HG03460 (cell line): ENCODE measurements around the gene ZCCHC24.

Experiments
- ATAC-seq: cut with Tn5 transposase; IDR thresholded peaks from one replicate; pipeline ENCODE4 v1.9.1; 2021; ENCODE audit not compliant: unreplicated experiment

Gene ZCCHC24

DNA sequence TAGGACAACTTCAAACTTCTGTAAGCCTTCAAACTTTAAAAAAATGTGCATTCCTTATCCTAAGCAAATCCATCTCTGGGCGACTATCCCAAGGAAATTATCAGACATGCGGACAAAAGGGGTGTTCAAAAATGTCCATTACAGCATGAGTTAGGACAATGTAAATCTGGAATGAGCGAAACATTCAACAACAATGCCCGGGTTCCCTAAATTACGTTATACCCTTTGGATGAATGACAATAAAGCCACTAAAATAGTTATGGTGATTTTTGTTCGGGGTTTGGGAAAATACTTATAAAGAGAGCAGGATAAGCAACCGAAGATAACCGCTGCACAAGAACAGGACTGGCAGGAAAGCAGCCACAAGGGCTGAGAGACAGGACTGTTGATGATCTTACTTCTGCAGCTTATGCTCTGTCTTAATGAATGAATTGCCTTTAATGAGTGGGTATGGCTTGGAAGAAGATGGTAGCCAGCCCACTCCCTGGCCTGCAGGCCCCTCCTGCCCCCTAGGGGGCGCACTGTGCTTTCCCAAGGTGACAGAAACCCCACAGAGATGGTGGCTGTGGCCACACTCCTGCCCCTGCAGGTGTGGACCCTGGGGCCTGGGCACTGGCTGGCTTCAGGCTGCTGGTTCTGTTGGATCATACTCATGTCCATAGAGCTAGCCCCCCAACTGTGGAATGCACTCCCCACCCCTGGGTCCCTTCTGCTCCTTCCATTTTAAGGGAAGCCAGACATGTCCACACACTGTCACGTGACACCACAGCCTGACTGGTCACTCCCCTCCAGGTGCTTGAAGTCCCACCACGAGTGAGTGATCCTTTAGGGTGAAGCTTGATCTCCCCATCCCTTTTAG, 45.0 kb downstream of the ZCCHC24 start:
- ATAC-seq, result peak; percentile 62

DNA sequence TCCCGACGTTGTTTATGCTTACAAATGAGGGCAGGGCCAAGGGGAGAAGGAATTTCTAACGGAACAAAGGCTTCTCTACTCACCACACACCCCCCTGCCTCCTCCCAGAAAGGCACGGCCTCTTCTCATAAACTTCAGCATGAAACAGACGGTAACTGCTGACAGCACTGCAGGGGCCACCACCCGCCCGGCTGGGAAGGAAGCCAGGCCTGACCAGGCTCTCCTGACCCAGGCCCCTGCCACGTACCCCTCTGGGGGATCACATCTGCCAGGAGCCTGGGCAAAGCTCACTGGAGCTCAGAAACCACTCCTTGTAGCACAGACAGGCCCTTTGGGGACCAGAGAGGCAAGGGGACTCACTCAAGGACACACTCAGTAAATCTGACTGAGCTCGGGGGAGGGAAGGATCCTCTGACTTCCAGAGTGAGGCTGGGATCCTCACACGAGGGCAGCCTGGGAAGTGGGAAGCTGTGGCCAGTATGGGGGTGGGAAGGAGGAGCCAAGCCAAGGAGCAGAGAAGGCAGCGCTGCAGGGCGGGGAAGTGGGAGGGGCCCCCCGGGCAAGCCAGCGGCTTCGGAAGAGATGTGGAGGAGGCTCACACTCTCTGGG, 46.1 kb downstream of the ZCCHC24 start:
- no peak for ATAC-seq

DNA sequence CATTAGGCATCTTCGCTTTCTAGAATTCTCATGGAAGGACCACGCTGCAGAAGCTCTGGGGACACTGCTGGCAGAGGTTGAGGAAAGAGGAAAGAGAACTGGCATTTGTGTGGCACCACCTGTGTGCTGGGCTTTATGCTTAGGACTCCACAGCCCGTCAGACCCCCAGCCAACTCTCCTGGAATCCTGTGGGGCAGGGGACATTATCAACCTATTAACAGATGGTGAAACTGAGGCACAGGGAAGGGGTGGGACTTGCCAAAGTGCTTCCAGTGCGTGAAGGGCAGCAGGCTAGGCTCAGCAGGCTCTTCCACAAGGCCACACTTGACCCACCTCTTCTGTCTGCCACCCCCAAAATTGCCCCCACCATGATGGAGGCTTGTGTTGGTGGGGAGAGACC, 46.8 kb downstream of the ZCCHC24 start:
- no peak for ATAC-seq

DNA sequence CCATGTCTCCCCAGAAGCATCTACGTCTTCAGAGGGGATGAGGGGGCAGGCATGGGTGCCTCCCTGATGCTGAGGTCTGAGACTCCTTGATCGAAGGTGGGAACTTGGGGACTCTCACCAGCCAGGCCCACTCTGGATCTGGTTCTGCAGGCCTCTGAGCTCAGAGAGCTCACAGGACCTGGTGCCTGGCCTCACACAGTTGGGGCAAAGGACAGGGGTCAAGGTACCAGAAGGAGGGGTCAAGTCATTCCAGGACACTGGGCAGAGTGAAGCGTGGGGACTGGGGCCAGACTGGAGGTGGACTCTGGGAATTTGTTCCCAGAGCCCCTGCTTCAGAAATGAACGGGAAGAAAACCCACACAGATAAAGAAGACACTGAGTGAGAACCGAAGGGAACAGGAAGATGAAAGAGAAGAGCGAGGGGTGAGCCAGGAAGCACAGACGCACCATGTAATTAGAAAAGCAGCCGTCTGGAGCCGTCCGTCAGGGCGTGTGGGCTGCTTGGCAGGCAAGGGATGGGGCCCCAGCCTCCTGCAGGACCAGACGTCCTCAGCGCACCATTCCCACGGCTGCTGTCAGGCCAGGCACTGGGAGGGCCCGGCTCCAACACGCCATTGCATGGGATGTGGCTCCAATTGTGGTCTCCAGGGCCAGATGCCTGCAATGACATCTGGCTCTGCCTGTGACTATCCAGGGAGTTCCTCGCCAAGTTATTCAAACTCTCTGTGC, 47.7 kb downstream of the ZCCHC24 start:
- ATAC-seq, result no peak

DNA sequence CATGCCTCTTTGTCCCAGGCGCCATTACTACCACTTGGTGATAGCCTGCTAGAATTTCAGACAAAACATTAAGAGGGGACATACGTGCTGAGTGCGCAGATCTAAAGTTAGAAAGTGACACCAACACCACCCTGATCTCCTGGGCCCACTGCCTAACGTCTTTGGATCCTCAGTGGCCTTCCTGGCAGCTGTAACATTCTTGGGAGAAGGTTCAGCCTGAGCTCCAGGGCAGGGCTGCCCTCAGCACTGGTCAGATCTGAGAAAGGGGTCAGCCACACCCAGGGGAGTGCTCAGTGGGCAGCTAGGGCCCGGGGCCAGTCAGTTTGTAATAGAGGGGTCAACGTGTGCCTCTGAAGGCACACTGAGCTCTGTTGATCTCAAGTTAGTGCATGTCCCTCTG, 48.4 kb downstream of the ZCCHC24 start:
- ATAC-seq, result no peak

DNA sequence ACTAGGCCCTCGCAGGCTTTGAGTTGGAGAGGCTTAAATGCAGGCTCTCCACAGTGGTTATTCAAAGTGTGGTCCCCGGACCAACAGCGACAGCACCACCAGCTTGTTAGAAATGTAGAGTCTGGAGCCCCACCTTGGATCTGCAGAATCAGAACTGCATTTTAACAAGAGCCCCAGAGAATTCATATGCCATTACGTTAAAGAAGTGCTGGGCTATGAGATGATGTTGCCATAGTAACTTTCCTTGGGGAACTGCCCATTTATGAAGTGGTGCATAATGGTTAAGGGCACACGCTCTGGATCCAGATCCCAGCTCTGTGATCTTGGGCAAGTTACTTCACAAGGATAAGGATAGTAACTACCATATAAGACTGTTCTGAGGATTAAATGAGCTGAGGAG, 48.9 kb downstream of the ZCCHC24 start:
- ATAC-seq, result no peak

DNA sequence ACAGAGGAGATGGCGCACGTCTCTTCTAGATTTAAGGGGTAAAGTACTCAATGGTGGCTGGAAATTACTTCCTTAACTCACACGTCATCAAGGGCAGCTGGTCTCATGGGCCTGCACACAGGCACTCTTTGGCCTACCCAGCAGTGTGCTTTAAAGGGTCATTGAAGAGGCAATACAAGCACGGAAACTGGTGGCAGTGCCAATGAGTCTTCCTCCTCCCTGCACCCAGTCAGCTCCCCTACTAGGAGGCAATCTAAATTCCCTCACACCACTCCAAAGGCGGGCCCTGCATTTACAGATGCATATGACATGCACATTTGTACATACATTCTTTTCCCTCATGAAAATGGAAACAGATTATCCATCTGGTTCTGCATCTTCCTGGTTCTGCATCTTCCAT, 50.8 kb downstream of the ZCCHC24 start:
- no peak for ATAC-seq

DNA sequence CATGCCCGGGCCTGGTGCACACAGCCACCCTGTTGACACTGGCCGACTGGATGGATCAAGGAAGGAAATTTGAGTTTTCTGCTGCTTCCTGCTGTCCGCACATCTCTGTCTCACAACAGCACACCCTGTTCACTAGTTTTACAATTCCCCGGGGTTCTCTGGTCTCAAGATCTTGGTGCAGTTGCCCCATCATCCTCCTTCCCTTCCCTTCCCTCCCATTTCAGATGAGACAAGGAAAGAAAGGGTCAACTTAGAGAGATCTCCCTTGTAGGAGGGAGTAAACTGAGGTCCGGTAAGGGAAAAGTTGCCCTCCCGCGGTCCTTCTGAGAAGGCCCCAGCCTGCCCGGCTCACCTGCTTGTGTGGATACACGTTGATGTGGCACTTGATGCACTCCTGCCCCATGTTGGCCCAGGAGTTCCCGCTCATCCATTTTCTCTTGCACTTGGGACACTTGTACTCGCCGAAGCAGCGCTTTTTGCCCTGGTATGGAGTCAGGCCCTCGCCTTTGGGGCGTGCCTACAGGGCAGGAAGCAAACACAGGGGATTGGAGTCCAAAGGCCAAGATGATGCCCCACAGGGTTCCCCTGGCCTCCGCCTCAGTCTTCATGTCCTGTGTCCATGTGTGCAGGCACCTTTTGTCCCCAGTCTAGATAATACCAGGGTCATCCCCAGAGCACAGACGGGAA, 51.4 kb downstream of the ZCCHC24 start:
- no peak for ATAC-seq

DNA sequence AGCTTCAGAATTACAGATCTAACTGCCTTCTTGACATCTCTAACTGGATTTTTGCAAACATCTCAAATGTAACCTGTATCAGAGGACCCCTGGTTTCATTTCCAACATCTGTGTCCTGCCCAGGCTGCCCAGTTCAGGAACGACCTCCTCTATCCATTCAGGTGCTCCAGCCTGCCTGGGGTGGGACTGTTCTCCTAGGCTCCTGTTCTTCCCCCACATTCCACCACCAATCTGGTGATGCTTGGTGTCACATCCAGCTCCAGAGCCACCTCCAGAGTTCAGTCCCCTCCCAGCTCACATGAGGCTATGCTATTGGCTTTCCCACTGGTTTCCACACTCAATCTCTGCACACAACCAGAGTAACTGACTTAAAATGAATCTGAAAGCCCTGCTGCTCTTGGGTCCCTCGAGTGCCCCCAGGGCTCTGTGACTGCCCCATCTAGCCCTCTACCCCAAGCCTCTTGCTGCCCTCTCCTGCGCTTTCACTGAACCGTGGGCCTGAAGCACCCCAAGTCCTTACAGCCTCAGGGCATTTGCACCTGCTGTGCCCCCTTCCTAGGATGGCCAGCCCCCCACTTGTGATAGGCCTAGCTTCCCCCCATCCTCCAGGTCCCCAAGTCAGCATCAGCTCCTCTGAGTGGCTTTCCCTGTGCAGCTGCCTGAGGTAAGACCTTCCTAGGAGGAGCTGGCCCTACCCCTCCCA, 52.1 kb downstream of the ZCCHC24 start:
- ATAC-seq, result no peak

DNA sequence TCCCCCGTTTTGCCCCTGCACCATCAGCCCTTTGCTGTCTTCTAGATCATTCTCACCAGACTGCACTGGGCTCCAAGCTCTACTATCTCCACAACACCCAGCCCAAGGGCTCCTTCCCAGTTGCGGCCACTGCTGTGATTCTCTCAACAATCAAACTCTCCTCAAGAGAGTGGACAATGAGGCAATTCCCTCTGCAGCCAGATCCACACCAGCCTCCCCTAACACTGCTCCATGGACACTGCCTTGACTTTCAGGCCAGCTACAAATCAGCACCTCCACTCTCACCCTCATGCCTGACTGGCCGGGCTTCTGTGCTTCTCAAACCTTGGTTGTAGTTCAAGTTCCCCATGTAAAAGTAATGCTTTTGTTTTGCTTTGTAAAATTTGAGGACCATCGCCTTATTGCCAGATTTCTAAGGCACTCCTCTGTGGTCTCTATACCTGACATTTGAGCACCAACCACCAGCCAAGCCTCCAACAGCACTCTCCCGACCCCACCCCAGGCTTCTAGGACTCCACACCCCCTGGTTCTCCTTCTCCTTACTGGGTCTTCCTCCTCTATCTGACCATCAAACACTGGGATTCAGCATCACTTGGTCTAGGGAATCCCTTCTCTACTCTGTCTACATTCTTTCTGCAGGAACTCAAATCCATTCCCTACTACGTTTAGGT, 52.8 kb downstream of the ZCCHC24 start:
- ATAC-seq, result no peak

DNA sequence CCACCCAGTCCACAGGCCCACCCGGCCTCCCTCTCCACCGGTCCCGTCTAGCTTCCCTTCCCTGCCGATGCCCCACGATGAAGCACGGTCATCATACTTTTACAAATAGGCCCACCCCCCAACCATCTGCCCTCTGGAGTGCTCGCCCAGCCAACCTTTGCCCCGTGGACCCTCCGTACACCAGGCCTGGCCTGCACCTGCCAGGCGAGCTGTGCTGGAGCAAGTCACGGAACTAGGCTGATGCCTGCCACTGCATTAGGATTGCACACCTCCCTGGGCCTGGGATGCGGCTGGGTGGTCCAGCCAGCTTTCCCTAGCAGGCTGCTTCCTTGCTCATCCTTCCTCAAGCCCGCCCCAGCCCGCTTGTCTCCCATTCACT, 53.4 kb downstream of the ZCCHC24 start:
- ATAC-seq, result no peak

DNA sequence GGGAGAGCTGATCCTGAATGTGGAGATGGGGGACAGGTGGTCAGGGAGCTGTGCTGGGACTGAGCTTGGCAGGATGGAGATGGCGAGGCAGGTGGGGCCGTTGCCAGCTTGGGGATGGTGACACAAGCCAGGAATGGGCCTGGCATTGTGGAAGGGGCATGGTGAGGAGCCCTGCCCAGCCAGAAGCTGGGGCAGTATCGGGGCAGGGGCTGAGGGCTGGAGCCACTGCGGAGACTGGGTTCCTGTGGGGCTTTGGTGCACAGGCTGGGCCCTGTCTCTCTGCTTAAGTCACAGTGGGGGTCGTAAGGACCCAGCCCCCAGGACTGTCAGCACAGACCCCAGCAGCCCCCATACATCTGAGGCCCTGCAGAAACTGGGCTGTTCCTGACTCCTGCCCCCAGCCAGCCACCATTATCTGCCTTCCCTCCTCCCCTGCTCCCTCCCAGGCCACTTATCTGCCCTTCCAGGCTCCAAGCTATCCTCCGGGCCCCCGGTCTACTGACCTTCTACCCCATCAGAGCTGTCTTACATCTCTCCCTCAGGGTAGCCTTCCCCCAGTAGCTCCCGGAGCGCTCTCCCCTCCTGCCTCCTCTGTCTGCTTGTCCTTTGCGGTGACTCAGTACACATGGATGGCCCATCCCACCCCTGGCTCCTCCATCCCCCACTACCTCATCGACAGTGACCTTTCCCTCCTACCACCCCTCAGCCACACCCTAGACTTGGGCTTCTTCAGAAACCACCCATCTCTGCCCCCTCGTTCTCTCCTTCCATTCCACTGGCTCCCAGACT, 54.0 kb downstream of the ZCCHC24 start:
- no peak for ATAC-seq

DNA sequence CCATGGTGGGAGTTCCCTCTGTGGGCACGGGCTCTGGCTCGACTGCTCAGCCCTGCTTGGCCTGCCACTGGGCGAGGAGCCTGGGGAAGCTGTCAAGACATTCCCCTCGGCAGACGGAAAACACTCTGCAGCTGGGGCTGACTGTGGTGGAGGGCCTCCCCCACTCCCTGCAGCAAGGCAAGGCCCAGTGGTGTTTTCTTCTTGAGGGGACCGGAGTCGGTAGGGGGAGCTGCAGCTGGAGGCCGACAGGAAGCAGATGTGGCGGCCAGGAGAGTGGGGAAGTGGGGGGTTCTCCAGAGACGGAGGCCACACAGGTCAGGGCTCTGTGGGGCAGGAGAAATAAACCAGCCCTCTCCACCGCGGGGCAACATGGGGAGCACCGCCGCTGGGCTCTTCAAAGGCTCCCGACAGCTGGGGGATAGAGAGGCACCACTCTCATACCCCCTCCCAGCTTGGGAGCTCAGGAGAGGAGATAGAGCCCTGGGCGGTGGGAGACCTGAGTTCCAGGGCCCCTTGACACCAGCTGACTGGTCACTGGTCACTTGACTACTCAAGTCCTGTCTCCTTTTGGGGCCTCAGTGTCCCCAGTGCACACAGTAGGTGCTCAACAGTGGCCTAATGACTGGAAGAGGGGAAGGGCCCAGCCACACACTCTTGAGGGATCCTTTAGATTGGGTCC, 54.7 kb downstream of the ZCCHC24 start:
- ATAC-seq, result peak; percentile 47

DNA sequence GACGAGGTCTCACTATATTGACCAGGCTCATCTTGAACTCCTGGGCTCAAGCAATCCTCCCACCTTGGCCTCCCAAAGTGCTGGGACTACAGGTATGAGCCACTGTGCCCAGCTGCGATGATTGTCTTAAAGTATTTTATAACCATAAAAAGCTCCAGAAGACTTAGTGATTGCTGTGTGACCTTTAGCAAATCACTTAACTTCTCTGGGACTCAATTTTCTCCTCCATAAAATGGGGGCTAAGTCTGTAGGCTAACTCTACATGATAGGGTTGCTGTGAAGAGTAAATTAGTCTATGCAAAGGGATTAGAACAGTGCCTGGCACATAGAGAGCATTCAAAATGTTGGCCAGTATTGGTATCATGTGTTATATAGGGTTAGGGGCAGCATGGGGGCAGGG, 55.4 kb downstream of the ZCCHC24 start:
- no peak for ATAC-seq

DNA sequence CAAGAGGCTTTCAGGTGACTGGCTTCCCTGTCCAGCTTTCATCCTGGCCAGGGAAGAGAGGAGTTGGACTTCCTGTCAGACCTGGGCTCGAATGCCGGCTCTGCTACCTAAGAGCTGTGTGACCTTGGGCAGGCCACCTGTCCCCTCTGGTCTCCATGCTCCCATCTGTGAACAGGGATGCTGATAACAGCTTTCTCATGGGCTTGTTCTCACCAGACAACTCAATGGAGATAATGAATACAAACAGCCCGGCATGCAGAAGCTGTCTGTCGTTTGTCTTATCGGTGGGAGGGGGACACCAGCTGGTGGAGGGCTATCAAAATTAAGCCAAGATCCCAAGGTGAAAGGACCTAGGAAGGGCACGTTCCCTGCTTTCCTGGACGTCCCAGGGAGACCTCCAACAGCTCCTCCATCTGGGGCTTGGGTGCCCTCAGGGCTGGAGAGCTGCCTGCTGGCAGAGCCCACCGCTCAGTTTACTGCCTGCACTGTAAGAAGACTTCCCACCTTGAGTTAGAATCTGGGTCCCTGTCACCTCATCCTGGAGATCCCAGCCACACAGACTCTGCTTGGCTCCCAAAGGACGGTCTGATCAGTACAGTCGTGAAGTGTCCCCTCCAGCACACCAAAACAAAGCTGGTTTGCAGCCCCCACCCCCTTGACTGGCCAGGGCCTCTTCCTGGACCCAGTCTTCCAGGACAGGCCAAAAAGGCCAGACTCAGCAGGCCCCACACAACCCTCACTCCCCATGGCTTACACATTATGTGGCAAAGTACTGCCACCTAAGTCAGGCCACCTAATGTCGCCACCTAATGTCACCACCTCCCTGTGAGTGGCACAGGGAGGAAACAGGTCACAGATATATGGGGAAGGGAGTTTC, 57.2 kb downstream of the ZCCHC24 start:
- ATAC-seq, result no peak

DNA sequence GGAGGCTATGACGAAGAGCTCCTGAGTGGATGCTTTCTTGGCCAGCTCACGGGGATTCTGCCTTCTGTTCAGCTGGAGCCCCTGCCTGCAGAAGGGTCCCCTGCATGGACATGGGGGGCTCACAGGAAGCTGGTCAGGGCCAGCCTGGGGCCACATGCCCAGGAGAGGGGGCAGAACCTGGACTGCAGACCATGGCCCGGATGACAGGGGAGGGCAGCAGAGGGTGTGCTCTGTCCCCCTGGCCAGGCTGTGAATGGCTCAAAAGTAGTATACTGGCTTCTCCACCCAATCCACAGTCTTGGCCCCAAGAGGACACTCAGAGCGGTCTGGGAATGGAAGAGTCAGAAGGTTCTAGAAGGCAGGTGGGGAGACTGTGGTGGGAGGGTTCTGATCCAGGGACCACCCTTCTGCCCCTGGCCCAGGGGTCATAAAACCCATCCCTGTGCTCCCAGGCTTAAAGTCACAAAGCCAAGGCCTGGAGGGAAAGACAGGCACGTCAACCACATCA, 57.9 kb downstream of the ZCCHC24 start:
- no peak for ATAC-seq

DNA sequence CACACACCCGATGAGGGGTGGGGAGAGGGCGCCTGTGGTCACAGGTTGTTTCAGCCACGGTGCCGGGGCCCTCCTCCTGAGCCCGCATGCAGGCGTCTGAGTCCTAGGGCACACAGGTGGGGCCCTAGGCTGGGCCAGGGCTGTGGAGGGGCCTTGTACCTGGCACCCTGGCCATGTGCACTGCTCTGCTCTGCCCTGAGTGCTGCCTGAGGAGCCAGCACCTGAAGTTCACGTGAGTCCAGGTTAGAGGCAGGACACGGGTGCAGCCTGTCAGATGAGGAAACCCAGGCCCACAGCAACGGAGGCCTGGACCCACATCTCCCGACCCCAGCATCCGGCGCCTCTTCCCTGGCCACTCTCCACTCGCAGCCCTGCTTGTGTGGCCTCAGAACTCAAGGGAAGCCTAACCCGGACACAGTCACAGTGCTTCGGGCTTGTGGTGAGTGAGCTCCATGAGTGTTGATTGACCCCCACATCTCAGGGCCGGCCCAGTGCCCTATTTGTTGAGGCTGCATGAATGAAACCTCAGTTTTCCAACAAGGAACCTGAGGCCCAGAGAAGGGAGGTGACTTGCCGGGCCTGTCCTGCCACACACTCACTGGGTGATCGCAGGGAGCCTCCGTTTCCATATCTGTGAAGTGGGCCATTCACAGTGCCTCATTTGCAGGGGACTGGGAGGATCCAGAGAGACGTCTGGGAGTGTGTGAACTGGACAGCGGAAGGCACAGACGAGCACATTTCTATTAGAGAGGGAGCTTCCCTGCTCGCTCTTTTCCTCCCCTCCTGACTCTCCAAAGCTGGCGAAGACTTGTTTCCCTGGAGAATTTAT, 58.6 kb downstream of the ZCCHC24 start:
- ATAC-seq, result no peak
